CD1c-positive myeloid dendritic cell (primary cell): ENCODE results near the gene TBCCD1.
"Not testable (repeated sequence)": the region's sequence is repeated elsewhere in the genome, so short reads cannot be mapped to it uniquely, and the experiment has no call there.

ENCODE experiments used
- DNase-seq: peaks from one replicate; pipeline ENCODE4 v3.0.0-alpha.2; 2016; ENCODE audit errors: extremely low spot score

TBCCD1 gene

DNA sequence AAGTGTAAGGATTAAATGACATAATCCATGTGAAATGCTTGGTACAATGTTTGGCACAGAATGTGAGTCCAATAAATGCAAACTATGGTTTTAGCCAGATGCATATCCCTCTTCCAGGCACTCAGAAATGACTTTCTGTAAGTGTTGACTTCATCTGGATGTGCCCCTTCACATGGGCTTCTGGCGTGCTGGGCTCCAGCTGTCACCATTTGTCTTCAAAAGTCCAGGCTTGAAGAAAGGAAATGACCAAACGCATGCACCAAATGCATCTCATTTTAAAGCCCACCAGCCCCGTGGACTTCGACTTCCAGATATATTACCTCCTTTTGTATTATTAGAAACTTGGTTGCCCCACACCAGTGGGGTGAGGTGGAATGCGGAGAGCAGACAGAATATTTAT, 46.7 kb downstream of the TBCCD1 start:
- no peak for DNase-seq

DNA sequence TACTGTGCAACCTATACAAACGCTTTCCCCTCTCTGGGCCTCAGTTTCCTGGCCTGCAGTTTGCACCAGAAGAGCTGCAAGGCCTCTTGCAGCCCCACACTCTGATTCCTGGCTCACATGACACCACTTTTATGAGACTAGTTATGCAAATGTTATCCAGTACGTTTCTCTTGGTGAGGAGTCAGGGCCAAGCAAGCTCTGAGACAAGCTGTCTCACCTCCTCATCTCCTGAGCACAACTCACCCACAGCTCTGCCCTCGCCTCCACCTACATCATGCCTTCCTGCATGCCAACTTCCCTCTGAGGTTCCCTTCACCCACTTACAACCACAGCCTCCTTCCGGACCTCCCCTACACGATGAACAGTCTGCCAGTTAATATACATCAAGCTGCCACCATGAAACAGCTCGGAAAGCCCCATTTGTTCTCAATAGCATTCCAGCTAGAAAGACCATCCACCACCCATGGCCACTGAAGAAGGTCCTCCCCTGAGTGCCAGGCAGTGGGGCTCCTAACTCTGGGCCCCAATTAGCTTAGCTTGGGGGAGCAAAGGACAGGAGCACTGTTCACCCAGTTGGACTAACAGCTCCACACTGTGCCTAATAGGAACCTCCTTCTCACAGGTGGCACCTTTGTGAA, 48.0 kb downstream of the TBCCD1 start:
- DNase-seq = peak; percentile 42

DNA sequence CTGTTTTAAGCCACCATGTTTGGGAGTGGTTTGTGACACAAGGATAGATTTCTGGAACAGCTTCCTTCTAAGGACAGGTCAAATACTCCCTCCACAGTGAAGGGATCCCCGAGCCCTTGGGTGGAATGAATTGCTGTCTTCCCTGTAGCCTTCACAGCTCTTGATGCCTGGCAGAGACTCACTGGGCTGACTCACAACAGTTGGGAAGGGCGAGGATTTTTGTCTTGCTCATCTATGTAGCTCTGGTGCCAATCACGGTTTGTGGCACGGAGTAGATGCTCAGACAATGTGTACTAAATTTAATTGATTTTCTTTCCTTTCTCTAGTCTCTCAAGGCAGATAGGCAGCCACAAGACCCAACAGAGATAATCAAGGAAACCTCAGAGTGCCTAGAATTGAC, 49.9 kb downstream of the TBCCD1 start:
- DNase-seq = no peak

DNA sequence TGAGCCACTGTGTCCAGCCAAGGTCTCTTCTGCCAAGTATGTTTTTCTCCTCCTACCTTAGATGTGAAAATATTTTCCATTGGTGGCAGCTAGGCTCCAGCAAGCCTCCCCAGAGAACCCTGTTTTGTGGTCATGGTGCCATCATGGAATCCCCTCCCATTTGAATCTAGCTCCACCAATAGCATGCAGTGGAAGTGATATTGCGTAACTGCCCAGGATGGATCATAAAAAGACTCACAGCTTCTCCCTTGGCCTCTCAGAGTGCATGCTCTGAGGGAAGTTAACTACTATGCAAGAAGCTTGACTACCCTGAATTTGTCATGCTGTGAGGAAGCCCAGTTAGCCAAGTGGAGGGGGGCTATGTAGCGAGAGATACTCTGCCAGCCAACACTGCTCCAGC, 50.5 kb downstream of the TBCCD1 start:
- DNase-seq = no peak

GRCh38 chr3:186515125-186515524, 52.0 kb downstream of the TBCCD1 start:
- no peak for DNase-seq

DNA sequence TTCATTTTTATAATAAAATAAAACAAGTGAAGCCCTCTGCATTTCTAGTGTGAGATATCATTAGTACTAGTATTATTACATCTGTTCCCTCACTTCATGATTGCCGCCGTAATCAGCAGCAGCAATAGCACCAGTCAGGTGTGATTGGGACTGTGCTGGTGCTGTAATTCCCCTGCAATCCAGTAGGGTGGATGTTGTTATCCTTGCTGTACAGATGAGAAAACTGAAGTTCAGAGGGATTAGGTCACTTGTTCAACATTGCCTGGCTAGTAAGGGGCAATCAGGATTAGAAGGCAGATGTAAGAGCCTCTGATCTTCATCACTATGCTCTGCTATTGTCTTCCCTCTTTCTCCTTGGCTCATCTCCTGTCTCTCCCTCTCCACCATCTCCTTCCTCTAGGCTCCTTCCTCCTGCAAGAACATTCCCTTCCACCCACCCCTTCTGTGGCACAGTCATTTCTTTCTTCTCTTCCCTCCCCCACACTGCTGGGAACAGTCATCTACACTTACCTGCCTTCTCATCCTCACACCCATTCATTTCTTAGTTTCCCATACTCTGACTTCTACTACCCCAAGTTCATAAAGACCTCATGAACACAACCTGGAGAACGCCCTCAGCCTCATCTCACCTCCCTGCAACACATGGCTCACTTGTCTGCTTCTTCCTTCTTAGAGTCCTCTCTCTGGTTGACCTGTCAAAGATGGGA, 52.7 kb downstream of the TBCCD1 start:
- no peak for DNase-seq

- DNase-seq = no peak
These were observed 53.8 kb downstream of the TBCCD1 start for GRCh38 chr3:186513386-186513785.

DNA sequence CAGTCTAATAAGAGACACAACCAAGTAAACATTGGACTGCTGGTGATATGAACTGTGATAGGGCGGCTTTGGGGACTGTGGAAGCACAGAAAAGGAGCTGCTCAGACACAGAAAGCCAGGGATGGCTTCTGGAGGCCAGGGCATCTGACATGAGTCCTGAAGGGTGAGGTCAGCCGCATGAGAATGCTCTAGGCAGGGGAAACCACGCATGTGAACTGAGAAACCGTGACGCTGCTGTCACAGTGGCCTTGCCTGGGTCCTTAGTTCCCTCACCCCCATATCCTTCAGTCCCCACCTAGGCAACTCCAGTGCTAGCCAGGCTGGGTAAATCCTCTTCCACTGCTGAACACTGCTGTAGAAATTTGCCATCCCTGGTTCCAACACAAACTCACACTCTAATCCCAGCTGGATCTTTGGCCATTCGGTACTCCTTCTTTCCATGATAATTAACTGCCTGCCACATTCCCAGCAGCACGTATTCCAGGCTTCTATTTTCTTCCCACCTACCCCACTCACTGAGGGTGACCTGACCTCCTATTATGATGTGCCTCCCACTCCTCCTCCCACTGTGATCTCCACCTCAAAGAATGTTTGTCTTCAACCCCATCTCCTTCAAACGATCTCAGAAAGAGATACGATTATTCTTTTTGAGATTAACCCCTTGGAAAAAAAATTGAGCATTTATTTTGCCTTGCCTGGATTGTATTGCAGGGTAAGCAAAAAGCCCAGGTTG, 54.4 kb downstream of the TBCCD1 start:
- DNase-seq = no peak

- DNase-seq = no peak
These were observed 55.4 kb downstream of the TBCCD1 start for GRCh38 chr3:186511702-186512101.

DNA sequence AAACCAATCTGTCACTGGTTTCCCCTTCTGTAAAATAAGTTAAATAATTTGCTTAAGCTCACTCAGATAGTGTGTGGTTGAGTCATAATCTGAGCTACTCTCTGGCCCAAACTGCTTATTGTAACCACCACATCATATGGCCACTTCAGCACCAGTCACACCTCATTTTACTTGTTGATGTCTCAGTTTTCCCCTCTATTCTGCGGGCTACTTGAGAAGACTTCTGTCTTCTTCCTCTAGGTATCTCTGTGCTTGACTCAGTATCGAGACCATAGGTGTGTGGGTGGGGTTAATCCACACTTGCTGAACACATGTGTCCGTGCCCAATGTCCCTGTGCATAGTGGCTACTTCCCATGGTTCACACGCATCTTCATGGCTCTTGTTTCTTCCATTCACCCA, 55.9 kb downstream of the TBCCD1 start:
- no peak for DNase-seq

GRCh38 chr3:186510374-186511079, 56.6 kb downstream of the TBCCD1 start:
- no peak for DNase-seq

DNA sequence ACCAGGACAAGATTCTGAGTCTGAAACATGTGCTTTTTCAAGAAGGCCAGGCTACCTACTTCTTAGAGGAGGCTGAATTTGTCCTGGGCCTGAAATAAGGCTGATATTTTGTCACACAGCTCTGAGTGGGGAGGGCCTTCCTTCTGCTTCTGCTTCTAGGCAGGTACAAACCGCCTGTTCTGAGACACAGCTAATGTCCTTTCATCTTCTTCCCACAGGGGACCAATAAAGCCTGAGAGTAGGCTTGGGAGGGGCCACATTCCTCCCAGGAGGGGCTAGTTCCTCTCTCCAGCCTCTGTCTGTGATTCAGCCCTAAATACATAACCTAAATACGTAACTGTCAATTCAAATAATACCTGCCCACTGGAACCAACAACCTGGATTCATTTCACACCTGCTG, 57.7 kb downstream of the TBCCD1 start:
- DNase-seq = no peak

DNA sequence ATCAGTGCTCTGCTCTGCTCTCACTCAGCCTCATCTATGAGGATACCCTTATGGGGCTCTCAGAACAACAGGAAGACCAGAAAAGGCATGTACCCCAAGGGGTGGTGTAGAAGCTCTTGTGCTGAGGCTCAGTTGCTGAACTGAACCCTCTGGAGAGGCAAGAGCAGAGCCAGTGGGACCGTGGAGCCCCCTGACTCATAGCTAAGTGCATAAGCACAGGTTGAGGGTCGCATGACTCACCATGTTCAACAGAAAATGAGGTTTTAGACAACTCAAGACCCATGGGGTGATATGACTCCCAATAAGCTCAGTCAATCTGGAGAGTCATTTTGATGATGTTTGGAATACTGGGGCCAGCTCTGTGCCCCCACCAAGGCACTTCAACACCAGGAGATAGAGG, 60.3 kb downstream of the TBCCD1 start:
- no peak for DNase-seq

- no peak for DNase-seq
These were observed 60.9 kb downstream of the TBCCD1 start for GRCh38 chr3:186506191-186506739.

DNA sequence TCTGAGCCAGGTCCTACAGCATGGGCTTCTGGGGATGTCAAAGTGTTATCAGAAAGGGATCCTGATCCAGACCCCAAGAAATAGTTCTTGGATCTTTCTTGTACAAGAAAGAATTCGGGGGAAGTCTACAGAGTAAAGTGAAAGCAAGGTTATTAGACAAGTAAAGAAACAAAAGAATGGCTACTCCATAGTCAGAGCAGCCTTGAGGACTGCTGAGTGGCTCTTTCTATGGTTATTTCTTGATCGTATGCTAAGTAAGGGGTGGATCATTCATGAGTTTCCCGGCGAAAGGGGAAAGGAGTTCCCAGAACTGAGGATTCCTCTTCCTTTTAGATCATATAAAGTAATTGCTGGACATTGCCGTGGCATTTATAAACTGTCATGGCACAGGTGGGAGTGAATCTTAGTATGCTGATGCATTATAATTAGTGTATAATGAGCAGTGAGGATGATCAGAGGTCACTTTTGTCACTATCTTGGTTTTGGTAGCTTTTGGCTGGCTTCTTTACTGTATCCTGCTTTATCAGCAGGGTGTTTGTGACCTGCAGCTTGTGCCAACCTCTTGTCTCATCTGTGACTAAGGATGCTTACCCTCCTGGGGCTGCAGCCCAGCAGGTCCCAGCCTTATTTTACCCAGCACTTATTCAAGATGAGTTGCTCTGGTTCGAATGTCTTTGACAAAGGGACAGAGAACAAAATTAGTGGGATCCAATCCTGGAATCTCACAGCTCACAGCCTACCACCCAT, 64.0 kb downstream of the TBCCD1 start:
- no peak for DNase-seq

GRCh38 chr3:186502138-186502948, 64.8 kb downstream of the TBCCD1 start:
- no peak for DNase-seq

DNA sequence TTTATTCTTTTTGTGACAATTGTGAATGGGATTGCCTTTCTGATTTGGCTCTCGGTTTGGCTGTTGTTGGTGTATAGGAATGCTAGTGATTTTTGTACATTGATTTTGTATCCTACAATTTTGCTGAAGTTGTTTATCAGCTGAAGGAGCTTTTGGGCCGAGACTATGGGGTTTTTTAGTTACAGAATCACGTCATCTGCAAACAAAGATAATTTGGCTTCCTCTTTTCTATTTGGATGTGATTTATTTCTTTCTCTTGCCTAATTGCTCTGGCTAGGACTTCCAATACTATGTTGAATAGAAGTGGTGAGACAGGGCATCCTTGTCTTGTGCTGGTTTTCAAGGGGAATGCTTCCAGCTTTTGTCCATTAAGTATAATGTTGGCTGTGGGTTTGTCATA, 67.2 kb downstream of the TBCCD1 start:
- DNase-seq = not testable (repeated sequence)

GRCh38 chr3:186498022-186498421, 69.1 kb downstream of the TBCCD1 start:
- DNase-seq = not testable (repeated sequence)

DNA sequence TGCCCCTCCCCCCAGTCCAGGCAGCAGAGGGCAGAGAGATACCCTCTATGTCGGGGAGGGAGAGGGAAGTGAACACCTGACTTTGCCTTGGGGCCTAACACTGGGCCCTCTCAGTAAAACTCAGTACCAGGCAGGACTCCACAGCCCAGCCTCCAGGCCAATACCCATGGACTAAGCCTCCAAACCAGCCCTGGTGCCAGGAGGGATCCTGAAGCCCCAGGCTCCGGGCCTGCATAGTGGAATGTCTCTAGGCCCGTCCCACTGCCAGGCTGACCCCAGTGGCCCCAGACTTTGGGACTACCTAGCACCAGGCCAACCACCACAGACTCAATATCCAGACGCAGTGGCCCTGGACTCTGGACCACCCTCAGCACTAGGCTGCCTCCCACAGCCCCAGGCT, 69.5 kb downstream of the TBCCD1 start:
- DNase-seq = no peak

DNA sequence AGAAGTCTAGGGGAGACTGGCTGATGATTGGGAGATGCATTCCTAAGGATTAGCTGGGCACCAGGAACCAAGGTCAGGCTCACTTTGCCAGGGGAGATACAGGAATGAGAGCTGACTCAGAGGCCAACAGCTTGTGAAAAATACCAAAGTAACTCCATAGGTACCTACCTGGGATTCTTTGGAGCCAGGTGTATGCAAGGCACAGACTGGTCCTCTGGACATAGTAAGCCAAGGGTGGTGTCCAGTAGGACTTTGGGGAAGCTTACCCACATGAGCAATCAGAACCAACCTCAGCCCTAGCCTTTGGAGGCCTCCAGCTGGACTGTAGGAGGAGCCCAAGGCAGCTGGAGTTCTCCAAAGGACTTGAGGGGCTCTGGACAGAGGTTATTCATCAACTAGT, 70.5 kb downstream of the TBCCD1 start:
- DNase-seq = no peak
